IMR-90 (cell line): ENCODE measurements around the gene AARS1. TPM values are rescaled to one million over a fixed set of nuclear protein-coding genes. Genes with fewer than 3 reads are reported as not detected.

Source experiments
- ATAC-seq: fragments of 200-7000 bp; cut with Tn5 transposase; 2 replicates; pipeline ENCODE4 v1.9.1; 2020; ENCODE audit warnings: low read depth, mild to moderate bottlenecking, moderate library complexity
- BruUV-seq: library from RNA; stranded (reverse); fragments of 400-500 nt; replicated peaks from 2 replicates; lab custom pipeline; 2021; lab: Mats Ljungman, UMichigan
- CTCF ChIA-PET: fragments of 300-600 bp; formaldehyde crosslinking; extraction: SDS; loops from one replicate; lab custom pipeline; 2021; ENCODE audit warnings: antibody characterized with exemption; lab: Yijun Ruan, JAX
- POLR2A ChIA-PET: fragments of 300-600 bp; sonication (Branson Sonifier 250); formaldehyde crosslinking; loops from one replicate; lab custom pipeline; 2022; ENCODE audit warnings: antibody characterized with exemption; ENCODE audit not compliant: unreplicated experiment; lab: Charles Lee
- DNase-seq: peaks from one replicate; pipeline ENCODE4 v3.0.0; 2013
- H2AFZ ChIP-seq: replicated peaks from 2 replicates; pipeline ENCODE3; 2013; ENCODE audit warnings: low read length, mild to moderate bottlenecking; ENCODE audit not compliant: poor library complexity
- H2AK5ac ChIP-seq: 2 replicates; pipeline ENCODE4 v1.6.1; 2013; ENCODE audit warnings: low read depth, low read length, inconsistent platforms
- H2AK9ac ChIP-seq: replicated peaks from 2 replicates; pipeline ENCODE3; 2013; ENCODE audit warnings: mild to moderate bottlenecking, low read depth, low read length, moderate library complexity; ENCODE audit not compliant: poor library complexity
- H2BK120ac ChIP-seq: 2 replicates; pipeline ENCODE4 v1.6.1; 2013; ENCODE audit warnings: low read depth, low read length, inconsistent platforms
- H2BK15ac ChIP-seq: 3 replicates; pipeline ENCODE4 v1.6.1; 2013; ENCODE audit warnings: low read depth, low read length, inconsistent platforms
- H2BK20ac ChIP-seq: 2 replicates; pipeline ENCODE4 v1.6.1; 2013; ENCODE audit warnings: low read depth, mild to moderate bottlenecking, inconsistent platforms, low read length, moderate library complexity
- H2BK5ac ChIP-seq: 2 replicates; pipeline ENCODE4 v1.6.1; 2013; ENCODE audit warnings: mild to moderate bottlenecking, low read depth, low read length, inconsistent platforms; ENCODE audit not compliant: poor library complexity, severe bottlenecking
- H3K14ac ChIP-seq: replicated peaks from 2 replicates; pipeline ENCODE4 v1.6.1; 2013; ENCODE audit warnings: low read depth, low read length, inconsistent platforms
- H3K18ac ChIP-seq: 2 replicates; pipeline ENCODE4 v1.6.1; 2013; ENCODE audit warnings: low read depth, low read length, control low read depth
- H3K23ac ChIP-seq: 2 replicates; pipeline ENCODE4 v1.6.1; 2013; ENCODE audit warnings: low read depth, low read length, inconsistent platforms
- H3K27ac ChIP-seq: 2 replicates; pipeline ENCODE4 v1.5.1; 2013; ENCODE audit warnings: mild to moderate bottlenecking, control low read depth, low read length; ENCODE audit not compliant: insufficient read depth
- H3K27me3 ChIP-seq: 2 replicates; pipeline ENCODE4 v1.6.1; 2013; ENCODE audit warnings: low read length; ENCODE audit not compliant: control insufficient read depth, insufficient read depth
- H3K36me3 ChIP-seq: 2 replicates; pipeline ENCODE4 v1.6.1; 2013; ENCODE audit warnings: low read length, mixed read lengths; ENCODE audit not compliant: control insufficient read depth, insufficient read depth
- H3K4ac ChIP-seq: 2 replicates; pipeline ENCODE4 v1.6.1; 2013; ENCODE audit warnings: low read depth, low read length, inconsistent platforms
- H3K4me1 ChIP-seq: 2 replicates; pipeline ENCODE4 v1.6.1; 2013; ENCODE audit warnings: low read length, mixed read lengths; ENCODE audit not compliant: control insufficient read depth, insufficient read depth
- H3K4me2 ChIP-seq: 2 replicates; pipeline ENCODE4 v1.6.1; 2013; ENCODE audit warnings: low read depth, mild to moderate bottlenecking, control low read depth, low read length, moderate library complexity
- H3K4me3 ChIP-seq: 2 replicates; pipeline ENCODE4 v1.5.1; 2013; ENCODE audit warnings: low read depth, mild to moderate bottlenecking, control low read depth, low read length, moderate library complexity; ENCODE audit not compliant: insufficient read depth
- H3K56ac ChIP-seq: 2 replicates; pipeline ENCODE4 v1.6.1; 2013; ENCODE audit warnings: low read length, inconsistent platforms; ENCODE audit not compliant: insufficient read depth; ENCODE audit errors: extremely low read depth
- H3K79me1 ChIP-seq, 2 experiments: 2 replicates each; pipeline ENCODE4 v1.6.1; 2013; ENCODE audit warnings: low read length in 2 of 2, inconsistent platforms in 1 of 2, low read depth in 1 of 2
- H3K9ac ChIP-seq: 2 replicates; pipeline ENCODE4 v1.6.1; 2013; ENCODE audit warnings: low read depth, low read length, control low read depth
- H3K9me1 ChIP-seq: 2 replicates; pipeline ENCODE4 v1.6.1; 2013; ENCODE audit warnings: low read length, inconsistent platforms; ENCODE audit not compliant: insufficient read depth
- H3K9me3 ChIP-seq: 2 replicates; pipeline ENCODE4 v1.6.1; 2013; ENCODE audit warnings: low read length; ENCODE audit not compliant: control insufficient read depth, insufficient read depth
- H4K20me1 ChIP-seq: 2 replicates; pipeline ENCODE4 v1.6.1; 2013; ENCODE audit warnings: low read length, inconsistent platforms; ENCODE audit not compliant: insufficient read depth
- H4K5ac ChIP-seq: 2 replicates; pipeline ENCODE4 v1.6.1; 2013; ENCODE audit warnings: mild to moderate bottlenecking, low read depth, low read length, control low read depth
- H4K8ac ChIP-seq, 2 experiments: 2 replicates each; pipeline ENCODE4 v1.6.1; 2013; ENCODE audit warnings: low read depth in 2 of 2, low read length in 2 of 2, control low read depth in 1 of 2, inconsistent platforms in 1 of 2
- H4K91ac ChIP-seq: 2 replicates; pipeline ENCODE4 v1.6.1; 2013; ENCODE audit warnings: low read depth, low read length, inconsistent platforms; ENCODE audit not compliant: insufficient read depth
- SMC3 ChIP-seq: fragments of 150-350 bp; IDR thresholded peaks from 2 replicates; pipeline ENCODE4 v1.6.1; 2016; ENCODE audit warnings: low read depth, mild to moderate bottlenecking, antibody characterized with exemption, low read length, moderate library complexity
- WGBS, 2 experiments: methylation state at CpG; one replicate each; pipeline versions ENCODE4 v1.1.5 to v1.1.7; 2013; ENCODE audit warnings: missing lambda C conversion rate in 2 of 2; ENCODE audit not compliant: insufficient read length in 1 of 2; ENCODE audit errors: extremely low coverage in 2 of 2; 5-methylcytosine and 5-hydroxymethylcytosine counted together
- dilution Hi-C: fragments of 300-500 bp; cut with HindIII; formaldehyde crosslinking; loops from one replicate; pipeline ENCODE4 v1.14.3; 2018; ENCODE audit warnings: low sequenced_read_pairs; ENCODE audit not compliant: unreplicated experiment
- in situ Hi-C: fragments of 300-500 bp; cut with MboI; formaldehyde crosslinking; loops from 3 replicates; pipeline ENCODE4 v1.14.3; 2019; ENCODE audit warnings: low sequenced_read_pairs, inconsistent platforms, mixed read lengths
- intact Hi-C: fragments of 100-400 bp; cut with micrococcal nuclease; formaldehyde crosslinking; loops from 2 replicates; pipeline ENCODE4 v1.10.0; 2022
- polyA plus RNA-seq, 3 experiments: library from polyadenylated mRNA; depleted of rRNA; stranded (reverse); fragments of >200 nt; gene quantifications; 2 replicates each; pipeline ENCODE4 v1.2.3, GENCODE V29; 2012; ENCODE audit warnings: low replicate concordance in 1 of 3
- total RNA-seq: library from RNA; depleted of rRNA; stranded (reverse); fragments of >200 nt; gene quantifications from 2 replicates; pipeline ENCODE4 v1.2.3, GENCODE V29; 2012

Gene AARS1
- total and polyA plus RNA-seq, 2 of the 4 experiments (the other 2 are of a cell fraction): 104 to 139 TPM

DNA sequence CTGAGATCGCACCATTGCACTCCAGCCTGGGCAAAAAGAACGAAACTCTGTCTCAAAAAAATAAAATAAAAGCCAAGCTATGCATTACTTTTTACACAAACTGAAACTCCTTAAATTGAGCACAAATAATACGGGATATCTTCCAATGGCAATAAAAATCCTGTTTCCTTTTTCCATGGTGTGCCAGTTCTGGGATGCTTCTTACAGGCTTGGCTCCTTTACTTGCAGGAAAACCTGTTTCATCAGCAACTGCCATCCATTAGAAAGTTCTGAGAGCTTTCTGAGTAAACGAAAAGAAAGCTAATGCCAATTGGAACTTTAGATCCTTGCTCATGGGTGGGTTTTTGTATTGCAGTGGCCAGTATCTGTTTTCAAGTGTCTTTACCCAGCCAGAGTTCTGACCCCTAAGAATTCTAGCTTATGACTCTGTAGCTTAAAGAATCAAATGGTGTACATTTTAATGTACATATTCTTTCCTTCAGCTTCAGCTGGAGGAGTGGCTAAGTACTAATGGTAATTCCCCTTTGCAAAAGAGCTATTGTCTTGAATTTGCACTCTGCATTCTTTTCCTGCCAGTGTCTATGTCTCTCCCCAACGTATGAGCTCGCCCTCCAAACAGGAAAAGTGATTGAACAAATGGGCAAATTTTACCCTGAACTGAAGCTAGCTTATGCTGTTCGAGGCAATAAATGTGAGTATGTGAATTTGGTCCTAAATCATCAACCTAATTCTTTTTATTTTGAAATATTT is 35.9 kb upstream of the AARS1 start:
- POLR2A ChIA-PET: no interaction called here
- no peak overlapping the region for H3K18ac ChIP-seq

More for the DNA sequence above, 35.9 kb upstream of the AARS1 start:
- H2BK20ac ChIP-seq: no peak overlapping the region
- no peak overlapping the region for H4K91ac ChIP-seq
- CTCF ChIA-PET: interaction anchor here (0.9 kb wide), 1 partner anchor 25 kb away, joined by 6 read pairs; no protein-coding TSS in a partner anchor
- no peaks in the 10 kb centered on the region; a peak in 1 of 4 replicates for H3K79me1 ChIP-seq
- no peak overlapping the region for H3K27ac ChIP-seq
- no peak overlapping the region for H3K23ac ChIP-seq
- WGBS, 2 experiments: 96% methylated on average over 3 of the region's 7 CpGs; no CpG with 5 or more reads in 1 of the 2 experiments
- no peak overlapping the region for H2BK5ac ChIP-seq
- DNase-seq (no peak), ATAC-seq (no peak)
- no peak overlapping the region for H2AFZ ChIP-seq
- no peak overlapping the region for H3K4ac ChIP-seq
- H3K4me1 ChIP-seq: no peaks in the 10 kb centered on the region
- no peak for TF ChIP-seq SMC3
- H3K9ac ChIP-seq: no peak overlapping the region
- intact Hi-C loops (no loop called here), dilution Hi-C loops (no loop called here), in situ Hi-C loops (no loop called here)
- H2BK15ac ChIP-seq: no peak overlapping the region
- H3K27me3 ChIP-seq: no peaks in the 10 kb centered on the region
- no peak overlapping the region for H2AK5ac ChIP-seq
- H3K9me3 ChIP-seq: no peaks in the 10 kb centered on the region
- no peaks in the 10 kb centered on the region for H4K20me1 ChIP-seq
- peaks cover 29% of the 10 kb centered on the region for H3K36me3 ChIP-seq
- no peak overlapping the region for H3K14ac ChIP-seq
- no peak overlapping the region for H4K5ac ChIP-seq
- peaks cover 6% of the 10 kb centered on the region; the same call in 1 of the 2 replicates for H3K9me1 ChIP-seq
- no peak overlapping the region for H2BK120ac ChIP-seq
- H3K56ac ChIP-seq: no peak overlapping the region
- H3K4me2 ChIP-seq: no peak overlapping the region
- no peak overlapping the region for H3K4me3 ChIP-seq
- no peak overlapping the region for H2AK9ac ChIP-seq
- BruUV-seq: no TSS peak
- H4K8ac ChIP-seq: no peak overlapping the region
